BJ (cell line): ENCODE results near the gene FCGR2B. TPM values are rescaled to one million over a fixed set of nuclear protein-coding genes. Genes with fewer than 3 reads are reported as not detected.
"Not testable (repeated sequence)": the region's sequence is repeated elsewhere in the genome, so short reads cannot be mapped to it uniquely, and the experiment has no call there.

Source experiments
- CTCF ChIA-PET: fragments of 350-600 bp; formaldehyde crosslinking; extraction: SDS; loops from one replicate; lab custom pipeline; 2021; ENCODE audit warnings: antibody characterized with exemption, inconsistent platforms; lab: Yijun Ruan, JAX
- POLR2A ChIA-PET: fragments of 300-600 bp; sonication (Branson Sonifier 250); formaldehyde crosslinking; extraction: SDS; loops from one replicate; lab custom pipeline; 2021; ENCODE audit warnings: antibody characterized with exemption; lab: Charles Lee
- DNase-seq: peaks from one replicate; pipeline ENCODE4 v3.0.0-alpha.2; 2011; ENCODE audit warnings: low read depth
- H3K27me3 ChIP-seq: 2 replicates; pipeline ENCODE4 v1.6.0; 2011; ENCODE audit warnings: low read length; ENCODE audit not compliant: control insufficient read depth, insufficient read depth
- H3K36me3 ChIP-seq: 2 replicates; pipeline ENCODE4 v1.5.1; 2011; ENCODE audit warnings: low read length; ENCODE audit not compliant: control insufficient read depth, insufficient read depth
- H3K4me3 ChIP-seq: 2 replicates; pipeline ENCODE4 v1.5.1; 2011; ENCODE audit warnings: low read depth, mild to moderate bottlenecking, control low read depth, low read length
- polyA minus RNA-seq: library from RNA; depleted of rRNA, polyadenylated mRNA; stranded (reverse); fragments of >200 nt; gene quantifications from 2 replicates; pipeline ENCODE4 v1.2.3, GENCODE V29; 2011; rRNA and poly(A)+ RNA removed
- polyA plus RNA-seq: library from polyadenylated mRNA; depleted of rRNA; stranded (reverse); fragments of >200 nt; gene quantifications from 2 replicates; pipeline ENCODE4 v1.2.3, GENCODE V29; 2011; rRNA removed

FCGR2B gene
- polyA plus RNA-seq (not detected in 2 replicates), polyA minus RNA-seq (not detected in 2 replicates)

DNA sequence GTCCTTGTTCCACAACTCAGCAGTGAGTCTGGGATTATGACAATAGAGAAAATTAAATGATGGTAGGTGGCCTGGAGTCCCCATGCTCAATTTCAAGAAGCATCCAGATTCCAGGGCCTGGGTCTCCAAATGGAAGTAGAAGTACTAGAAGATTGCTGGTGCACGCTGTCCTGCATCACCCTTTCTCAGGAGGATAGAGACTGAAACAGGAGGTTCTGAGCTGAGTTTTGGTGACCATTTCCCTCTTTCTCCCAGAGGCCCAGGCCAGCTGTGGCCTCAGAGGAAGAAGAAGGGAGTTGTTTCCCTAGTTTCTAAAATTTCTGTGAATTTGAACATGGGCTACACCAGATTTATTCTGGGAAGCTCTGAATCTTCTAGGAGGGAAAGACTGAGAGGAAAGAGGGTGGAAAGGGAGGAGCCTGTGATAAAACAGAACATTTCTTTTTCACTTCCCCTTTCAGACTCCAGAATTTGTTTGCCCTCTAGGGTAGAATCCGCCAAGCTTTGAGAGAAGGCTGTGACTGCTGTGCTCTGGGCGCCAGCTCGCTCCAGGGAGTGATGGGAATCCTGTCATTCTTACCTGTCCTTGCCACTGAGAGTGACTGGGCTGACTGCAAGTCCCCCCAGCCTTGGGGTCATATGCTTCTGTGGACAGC is at the start of gene FCGR2B:
TSS of gene FCGR2B (plus strand) at position 460 of the 656 bp plus-strand sequence. CDS start at position 559, 99 bp downstream.
- H3K4me3 ChIP-seq, POLR2A ChIA-PET, DNase-seq, CTCF ChIA-PET, H3K36me3 ChIP-seq, H3K27me3 ChIP-seq: not testable (repeated sequence)

DNA sequence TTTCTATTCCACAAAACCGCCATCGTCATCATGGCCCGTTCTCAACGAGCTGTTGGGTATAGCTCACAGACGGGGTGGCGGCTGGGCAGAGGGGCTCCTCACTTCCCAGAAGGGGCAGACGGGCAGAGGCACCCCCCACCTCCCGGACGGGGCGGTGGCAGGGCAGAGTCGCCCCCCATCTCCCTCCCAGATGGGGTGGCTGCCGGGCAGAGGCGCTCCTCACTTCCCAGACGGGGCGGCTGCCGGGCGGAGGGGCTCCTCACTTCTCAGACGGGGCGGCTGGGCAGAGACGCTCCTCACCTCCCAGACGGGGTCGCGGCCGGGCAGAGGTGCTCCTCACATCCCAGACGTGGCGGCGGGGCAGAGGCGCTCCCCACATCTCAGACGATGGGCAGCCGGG is 46.5 kb upstream of the FCGR2B start:
- not testable (repeated sequence) for H3K36me3 ChIP-seq, H3K4me3 ChIP-seq

DNA sequence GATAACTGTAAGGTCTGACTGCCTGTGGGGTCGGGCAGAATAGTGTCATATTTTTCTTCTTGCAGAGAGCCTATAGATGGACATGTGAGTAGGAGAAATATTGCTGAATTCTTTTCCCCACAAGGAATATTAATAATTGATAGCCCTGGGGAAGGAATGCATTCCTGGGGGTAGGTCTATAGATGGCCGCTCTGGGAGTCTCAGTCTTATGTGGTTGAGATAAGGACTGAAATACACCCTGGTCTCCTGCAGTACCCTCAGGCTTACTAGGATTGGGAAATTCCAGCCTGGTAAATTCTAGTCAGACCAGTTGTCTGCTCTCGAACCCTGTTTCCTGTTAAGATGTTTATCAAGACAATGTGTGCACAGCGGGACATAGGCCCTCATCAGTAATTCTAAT is 44.4 kb upstream of the FCGR2B start:
- H3K36me3 ChIP-seq, H3K4me3 ChIP-seq, POLR2A ChIA-PET, CTCF ChIA-PET, H3K27me3 ChIP-seq, DNase-seq: not testable (repeated sequence)

More for the DNA sequence above, 46.5 kb upstream of the FCGR2B start:
- POLR2A ChIA-PET, DNase-seq, H3K27me3 ChIP-seq, CTCF ChIA-PET: not testable (repeated sequence)

DNA sequence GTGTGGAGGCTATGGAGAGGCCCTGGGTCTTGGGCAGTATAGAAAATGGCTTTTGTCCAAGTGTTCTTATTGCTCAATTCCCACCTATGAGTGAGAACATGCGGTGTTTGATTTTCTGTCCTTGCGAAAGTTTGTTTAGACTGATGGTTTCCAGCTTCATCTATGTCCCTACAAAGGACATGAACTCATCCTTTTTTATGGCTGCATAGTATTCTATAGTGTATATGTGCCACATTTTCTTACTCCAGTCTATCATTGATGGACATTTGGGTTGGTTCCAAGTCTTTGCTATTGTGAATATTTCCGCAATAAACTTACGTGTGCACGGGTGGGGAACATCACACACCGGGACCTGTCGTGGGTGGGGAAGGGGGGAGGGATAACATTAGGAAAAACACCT is 42.5 kb upstream of the FCGR2B start:
- H3K27me3 ChIP-seq, DNase-seq, H3K36me3 ChIP-seq, H3K4me3 ChIP-seq, POLR2A ChIA-PET, CTCF ChIA-PET: not testable (repeated sequence)

DNA sequence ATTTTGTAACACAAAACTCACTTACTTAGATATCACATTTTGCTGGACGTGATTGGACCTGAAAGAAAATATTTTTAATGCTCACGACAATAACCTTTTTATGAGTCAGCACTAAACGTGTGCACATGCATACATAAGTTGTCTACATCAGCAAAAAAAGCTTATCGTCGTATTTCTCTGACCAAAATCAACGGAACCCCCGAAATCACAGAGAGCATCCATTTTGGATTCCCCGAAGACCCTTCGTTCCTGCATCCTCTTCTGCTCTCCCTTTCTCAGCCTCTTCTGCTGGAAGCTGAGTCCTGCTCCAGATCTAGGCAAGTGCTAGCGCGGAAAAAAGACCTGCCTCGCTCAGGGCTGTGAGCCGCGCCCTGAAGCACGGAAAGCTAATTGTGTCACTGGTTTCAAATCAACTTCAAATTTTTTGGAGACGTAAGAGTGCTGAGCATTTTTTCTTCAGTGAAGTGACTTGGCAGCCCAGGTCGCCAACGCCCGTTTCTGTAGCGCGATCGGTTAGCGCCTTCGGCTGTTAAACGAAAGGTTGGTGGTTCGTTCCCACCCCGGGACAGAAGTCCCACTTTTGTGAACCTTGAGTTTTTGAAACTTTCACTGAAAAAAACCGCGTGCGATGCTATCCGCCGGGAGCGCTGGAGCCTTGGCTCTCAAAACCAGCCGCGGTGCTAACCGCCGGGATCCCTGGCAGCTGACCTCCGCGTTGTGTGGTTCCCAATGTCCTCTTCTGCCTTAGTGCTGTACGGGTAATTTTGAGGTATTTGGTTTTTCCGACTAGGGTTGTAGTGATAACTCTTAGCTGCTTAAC is 41.6 kb upstream of the FCGR2B start:
- POLR2A ChIA-PET, CTCF ChIA-PET: not testable (repeated sequence)
- peak; percentile 33 for DNase-seq

DNA sequence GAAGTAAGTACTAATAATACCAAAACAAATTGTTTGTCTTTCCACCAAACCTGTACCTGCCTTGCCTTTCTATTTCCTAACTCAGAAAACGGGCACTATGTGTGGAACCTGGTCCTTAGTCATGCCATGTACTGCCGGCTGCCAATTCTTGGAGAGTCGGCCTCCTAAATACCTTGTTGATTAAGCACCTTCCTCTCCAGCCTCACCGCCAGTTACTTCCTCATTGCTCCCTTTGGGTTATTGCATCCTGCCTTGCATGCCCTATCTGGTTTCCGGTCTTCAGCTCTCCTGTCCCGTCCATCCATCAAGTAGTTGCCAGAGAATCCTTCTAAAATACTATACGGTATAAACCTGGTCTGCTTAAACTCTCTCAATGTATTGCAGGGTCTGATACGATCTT is 40.9 kb upstream of the FCGR2B start:
- H3K4me3 ChIP-seq, H3K36me3 ChIP-seq, CTCF ChIA-PET, POLR2A ChIA-PET, H3K27me3 ChIP-seq, DNase-seq: not testable (repeated sequence)

More for the DNA sequence above, 41.6 kb upstream of the FCGR2B start:
- H3K27me3 ChIP-seq, H3K36me3 ChIP-seq: not testable (repeated sequence)
- H3K4me3 ChIP-seq, result peak overlapping the region; percentile 39

DNA sequence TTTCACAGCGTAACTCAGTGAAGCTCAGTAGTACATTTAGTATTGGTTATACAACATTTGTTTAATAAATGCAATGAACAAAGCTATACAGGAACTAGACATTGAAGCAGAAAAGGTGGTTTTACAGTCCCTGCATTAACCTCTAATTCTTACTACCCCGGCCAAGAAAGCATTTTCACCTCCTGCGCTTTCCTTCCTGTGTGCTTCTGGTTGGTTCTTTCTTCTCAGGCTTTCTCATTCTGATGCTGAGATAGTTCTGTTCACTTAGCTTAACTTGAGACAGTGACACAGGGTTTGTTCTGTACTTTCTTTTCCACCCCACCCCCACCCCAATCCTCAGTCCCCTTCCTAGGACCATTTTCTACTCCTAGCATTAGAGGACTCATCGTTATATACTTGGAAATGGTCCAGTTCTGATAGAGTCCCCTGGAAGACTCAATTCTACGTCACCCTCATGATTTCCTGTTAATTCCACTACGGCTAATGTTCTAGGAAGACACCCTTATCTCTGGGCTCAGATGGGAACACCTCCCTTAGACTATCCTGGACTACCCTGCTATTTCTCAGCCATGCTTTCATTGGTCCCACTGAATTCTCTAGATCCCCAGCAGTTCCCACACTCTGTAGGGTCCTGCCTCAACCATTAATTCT is 39.4 kb upstream of the FCGR2B start:
- POLR2A ChIA-PET, H3K36me3 ChIP-seq, DNase-seq, H3K4me3 ChIP-seq, CTCF ChIA-PET, H3K27me3 ChIP-seq: not testable (repeated sequence)

DNA sequence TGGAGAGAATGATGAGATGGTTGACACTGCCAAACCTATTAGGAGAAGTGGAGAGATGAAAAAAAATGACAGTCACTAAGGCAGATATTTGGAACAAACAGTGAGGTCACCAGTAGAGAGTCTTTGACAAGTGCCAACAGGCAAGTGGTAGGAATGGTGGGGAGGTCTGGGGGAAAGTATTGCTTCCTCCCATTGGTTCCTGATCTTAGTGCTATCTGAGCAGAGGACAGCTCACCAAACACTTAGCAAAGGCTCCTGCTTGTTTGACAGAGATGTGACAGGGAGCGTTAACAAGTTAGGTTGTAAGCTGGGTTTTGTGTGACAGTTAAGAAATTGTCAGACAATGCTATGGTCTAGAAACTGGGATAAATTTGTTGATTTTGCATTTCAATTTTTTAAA is 38.3 kb upstream of the FCGR2B start:
- CTCF ChIA-PET, POLR2A ChIA-PET, H3K4me3 ChIP-seq, DNase-seq, H3K27me3 ChIP-seq, H3K36me3 ChIP-seq: not testable (repeated sequence)

DNA sequence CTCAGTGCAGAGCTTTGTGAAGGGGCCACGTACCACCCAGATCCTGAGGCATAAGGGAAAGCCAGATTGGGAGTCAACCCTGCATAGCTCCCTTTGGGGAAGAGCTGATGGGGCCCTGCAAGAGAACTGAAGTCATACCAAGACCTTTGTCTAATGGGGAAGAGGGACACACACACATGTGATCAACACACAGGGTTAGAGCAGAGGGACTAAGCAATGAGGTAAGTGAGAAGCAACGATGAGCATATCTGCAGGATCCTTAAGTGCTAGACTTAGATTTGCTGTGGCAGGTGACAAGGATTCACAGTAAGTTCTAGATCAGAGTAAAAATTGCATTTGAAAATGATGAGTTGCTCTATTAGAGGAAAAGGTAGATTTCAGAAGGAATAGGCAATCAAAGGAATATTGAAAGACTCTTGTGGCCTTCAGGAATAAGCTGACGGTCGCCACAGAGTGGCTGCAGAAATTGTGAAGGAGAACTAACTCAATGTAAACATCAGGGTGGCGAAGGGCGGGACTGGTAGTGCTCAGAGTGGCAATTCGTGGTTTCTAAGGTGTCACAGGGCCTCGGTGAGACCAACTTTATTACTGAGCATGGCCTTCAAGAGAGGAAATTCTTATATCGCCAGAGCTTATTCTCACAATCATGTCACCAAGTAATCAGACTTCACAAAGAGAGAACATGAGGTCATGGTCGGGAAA is 36.3 kb upstream of the FCGR2B start:
- POLR2A ChIA-PET, result not testable (repeated sequence)

DNA sequence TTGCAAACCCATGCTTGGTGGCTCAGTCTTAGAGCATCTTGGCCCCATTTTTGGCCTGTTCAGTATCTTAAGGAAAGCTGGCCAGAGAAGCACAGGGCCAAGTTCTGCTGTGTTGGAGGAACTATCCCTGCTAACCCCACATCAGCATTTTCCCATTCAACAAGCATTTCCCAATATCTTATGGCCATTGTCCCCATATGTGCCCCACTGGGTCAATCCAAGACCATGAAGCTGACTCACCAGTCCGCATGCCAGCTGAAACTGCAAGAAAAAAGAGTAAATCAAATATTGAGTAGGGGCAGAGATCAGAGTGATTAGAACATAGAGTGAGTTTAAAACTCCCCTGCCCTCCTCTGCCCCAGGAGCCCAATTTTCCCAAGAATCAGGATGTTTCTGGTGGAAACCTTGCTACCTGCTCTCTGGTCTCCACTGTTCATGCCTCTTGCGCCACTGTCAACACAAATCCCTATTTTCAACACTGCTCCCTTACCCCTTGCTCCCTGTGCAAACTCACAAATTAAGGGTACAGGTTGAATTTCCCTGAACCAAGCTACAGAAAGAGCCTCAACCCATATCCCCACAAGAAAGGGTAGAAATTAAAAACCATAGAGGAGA is 32.7 kb upstream of the FCGR2B start:
- H3K27me3 ChIP-seq, POLR2A ChIA-PET, H3K36me3 ChIP-seq, H3K4me3 ChIP-seq, DNase-seq, CTCF ChIA-PET: not testable (repeated sequence)

More for the DNA sequence above, 36.3 kb upstream of the FCGR2B start:
- H3K4me3 ChIP-seq, CTCF ChIA-PET, DNase-seq, H3K27me3 ChIP-seq, H3K36me3 ChIP-seq: not testable (repeated sequence)
